GM19193 (cell line): Measurements from ENCODE around the gene HLA-E.

Experiments used
- POLR2A ChIP-seq: IDR thresholded peaks from 4 replicates; pipeline ENCODE4 v1.6.1; 2011; ENCODE audit not compliant: insufficient read depth, insufficient read length; ENCODE audit errors: extremely low read depth

HLA-E gene

GRCh38 chr6:30489081-30490025, at the start of gene HLA-E:
TSS of gene HLA-E (plus strand) at chr6:30489509. CDS start at chr6:30489532, 23 bp downstream.
- TF ChIP-seq POLR2A = peak; percentile 99

- TF ChIP-seq POLR2A = no peak
Observed at GRCh38 chr6:30441171-30441570, 48.1 kb upstream of the HLA-E start.

- TF ChIP-seq POLR2A = no peak
Observed at GRCh38 chr6:30443657-30444450, 45.5 kb upstream of the HLA-E start.

GRCh38 chr6:30444451-30444742, 44.9 kb upstream of the HLA-E start:
- no peak for TF ChIP-seq POLR2A

- TF ChIP-seq POLR2A = no peak
Observed at GRCh38 chr6:30446259-30446658, 43.0 kb upstream of the HLA-E start.

GRCh38 chr6:30447237-30447636, 42.1 kb upstream of the HLA-E start:
- TF ChIP-seq POLR2A = no peak

GRCh38 chr6:30450548-30450908, 38.8 kb upstream of the HLA-E start:
- no peak for TF ChIP-seq POLR2A

- no peak for TF ChIP-seq POLR2A
Observed at GRCh38 chr6:30450909-30451841, 38.1 kb upstream of the HLA-E start.

GRCh38 chr6:30452736-30453507, 36.4 kb upstream of the HLA-E start:
- no peak for TF ChIP-seq POLR2A

GRCh38 chr6:30453508-30454116, 35.7 kb upstream of the HLA-E start:
- TF ChIP-seq POLR2A = no peak

GRCh38 chr6:30459145-30459544, 30.2 kb upstream of the HLA-E start:
- TF ChIP-seq POLR2A = no peak

- TF ChIP-seq POLR2A = no peak
Observed at GRCh38 chr6:30461055-30461454, 28.3 kb upstream of the HLA-E start.

GRCh38 chr6:30462482-30462881, 26.8 kb upstream of the HLA-E start:
- no peak for TF ChIP-seq POLR2A

GRCh38 chr6:30463242-30463641, 26.1 kb upstream of the HLA-E start:
- no peak for TF ChIP-seq POLR2A
